Thyroid gland (tissue), 4 donors: ENCODE data around the gene LGR4. TPM values are rescaled to one million over a fixed set of nuclear protein-coding genes. Genes with fewer than 3 reads are reported as not detected.
"Not testable (repeated sequence)": the region's sequence is repeated elsewhere in the genome, so short reads cannot be mapped to it uniquely, and the experiment has no call there.

Experiments used
- DNase-seq, 2 donors: peaks; one replicate each; pipeline ENCODE4 v3.0.0-alpha.2; 2019
- H3K27ac ChIP-seq, 3 donors: fragments of 200-600 bp; sonication (generic); 1 replicate in 2 of 3; 2 replicates in 1 of 3; pipeline ENCODE4 v1.5.1; 2016 to 2019; ENCODE audit warnings: mild to moderate bottlenecking in 1 of 3, moderate library complexity in 1 of 3
- H3K27me3 ChIP-seq: fragments of 200-600 bp; sonication (generic); one replicate; pipeline ENCODE4 v1.5.1; 2019
- H3K36me3 ChIP-seq, 2 donors: fragments of 200-600 bp; sonication (generic); one replicate each; pipeline ENCODE4 v1.5.1; 2016 to 2019
- H3K4me1 ChIP-seq, 2 donors: fragments of 200-600 bp; sonication (generic); one replicate each; pipeline ENCODE4 v1.5.1; 2017 to 2019
- H3K4me3 ChIP-seq, 3 donors: fragments of 200-600 bp; sonication (generic); replicated peaks in 1 of 3; 1 replicate in 2 of 3; 2 replicates in 1 of 3; pipeline ENCODE4 v1.5.1; 2016; ENCODE audit warnings: mild to moderate bottlenecking in 1 of 3
- H3K9me3 ChIP-seq: fragments of 200-600 bp; sonication (generic); one replicate; pipeline ENCODE4 v1.5.1; 2017
- POLR2A ChIP-seq, 2 donors: fragments of 450-650 bp; IDR thresholded peaks; one replicate each; pipeline ENCODE4 v1.6.1; 2017; ENCODE audit warnings: antibody characterized with exemption in 2 of 2, mild to moderate bottlenecking in 2 of 2, moderate library complexity in 1 of 2
- WGBS, 2 donors: methylation state at CpG; one replicate each; pipeline ENCODE4 v1.1.5; 2017; 5-methylcytosine and 5-hydroxymethylcytosine counted together
- intact Hi-C: fragments of 100-400 bp; cut with DNase I; formaldehyde crosslinking; loops from one replicate; pipeline ENCODE4 v1.15.1; 2023
- total RNA-seq, 4 donors: library from RNA; depleted of rRNA; stranded (reverse); fragments of >200 nt; gene quantifications; one replicate each; pipeline ENCODE4 v1.2.3, GENCODE V29; 2016
- TF ChIP-seq, protein P1 (sequence below), 6 experiments: fragments of 200-600 bp in 3 of 6; fragments of 450-650 bp in 3 of 6; sonication (generic) in 3 of 6; IDR thresholded peaks; one replicate each; pipeline ENCODE4 v1.5.1; 2016 to 2019; ENCODE audit warnings: antibody characterized with exemption in 6 of 6, mild to moderate bottlenecking in 2 of 6, inconsistent platforms in 1 of 6, moderate library complexity in 1 of 6

LGR4 gene
- total RNA-seq, 4 donors from 2014 or later, result 40.8 to 62.1 (median 50.2) TPM

DNA sequence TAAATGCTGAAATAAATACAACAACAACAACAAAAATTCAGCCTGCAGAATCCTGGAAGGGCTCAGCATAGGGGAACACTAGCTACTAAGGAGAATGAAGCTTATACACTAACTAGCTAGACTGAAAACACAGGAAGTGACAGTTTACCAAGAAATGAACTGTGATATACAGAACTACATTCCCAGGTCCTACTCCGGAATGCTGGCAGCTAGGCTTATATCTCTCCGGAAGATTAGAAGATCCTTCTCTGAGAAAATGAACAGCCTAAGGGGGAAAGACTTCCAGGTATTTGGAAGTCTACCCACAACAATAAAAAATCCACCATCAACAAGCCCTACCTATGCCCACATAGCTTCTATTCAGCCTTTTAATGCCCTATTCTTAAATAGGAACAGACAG, 140.6 kb downstream of the LGR4 start:
- H3K4me3 ChIP-seq, result no peak overlapping the region
- H3K27ac ChIP-seq, result no peak overlapping the region
- no peaks in the 10 kb centered on the region for H3K4me1 ChIP-seq
- H3K9me3 ChIP-seq, result no peaks in the 10 kb centered on the region
- intact Hi-C loops, result no loop called here
- 71 to 78% methylated on average over 2 of the region's 2 CpGs for WGBS, 2 donors
- TF ChIP-seq, protein P1, sequence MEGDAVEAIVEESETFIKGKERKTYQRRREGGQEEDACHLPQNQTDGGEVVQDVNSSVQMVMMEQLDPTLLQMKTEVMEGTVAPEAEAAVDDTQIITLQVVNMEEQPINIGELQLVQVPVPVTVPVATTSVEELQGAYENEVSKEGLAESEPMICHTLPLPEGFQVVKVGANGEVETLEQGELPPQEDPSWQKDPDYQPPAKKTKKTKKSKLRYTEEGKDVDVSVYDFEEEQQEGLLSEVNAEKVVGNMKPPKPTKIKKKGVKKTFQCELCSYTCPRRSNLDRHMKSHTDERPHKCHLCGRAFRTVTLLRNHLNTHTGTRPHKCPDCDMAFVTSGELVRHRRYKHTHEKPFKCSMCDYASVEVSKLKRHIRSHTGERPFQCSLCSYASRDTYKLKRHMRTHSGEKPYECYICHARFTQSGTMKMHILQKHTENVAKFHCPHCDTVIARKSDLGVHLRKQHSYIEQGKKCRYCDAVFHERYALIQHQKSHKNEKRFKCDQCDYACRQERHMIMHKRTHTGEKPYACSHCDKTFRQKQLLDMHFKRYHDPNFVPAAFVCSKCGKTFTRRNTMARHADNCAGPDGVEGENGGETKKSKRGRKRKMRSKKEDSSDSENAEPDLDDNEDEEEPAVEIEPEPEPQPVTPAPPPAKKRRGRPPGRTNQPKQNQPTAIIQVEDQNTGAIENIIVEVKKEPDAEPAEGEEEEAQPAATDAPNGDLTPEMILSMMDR (IDR thresholded peaks at IDR 0.05), result no peak
- TF ChIP-seq POLR2A (IDR thresholded peaks at IDR 0.05), result no peak
- H3K36me3 ChIP-seq, result no peaks in the 10 kb centered on the region
- H3K27me3 ChIP-seq, result no peaks in the 10 kb centered on the region
- DNase-seq, result no peak

DNA sequence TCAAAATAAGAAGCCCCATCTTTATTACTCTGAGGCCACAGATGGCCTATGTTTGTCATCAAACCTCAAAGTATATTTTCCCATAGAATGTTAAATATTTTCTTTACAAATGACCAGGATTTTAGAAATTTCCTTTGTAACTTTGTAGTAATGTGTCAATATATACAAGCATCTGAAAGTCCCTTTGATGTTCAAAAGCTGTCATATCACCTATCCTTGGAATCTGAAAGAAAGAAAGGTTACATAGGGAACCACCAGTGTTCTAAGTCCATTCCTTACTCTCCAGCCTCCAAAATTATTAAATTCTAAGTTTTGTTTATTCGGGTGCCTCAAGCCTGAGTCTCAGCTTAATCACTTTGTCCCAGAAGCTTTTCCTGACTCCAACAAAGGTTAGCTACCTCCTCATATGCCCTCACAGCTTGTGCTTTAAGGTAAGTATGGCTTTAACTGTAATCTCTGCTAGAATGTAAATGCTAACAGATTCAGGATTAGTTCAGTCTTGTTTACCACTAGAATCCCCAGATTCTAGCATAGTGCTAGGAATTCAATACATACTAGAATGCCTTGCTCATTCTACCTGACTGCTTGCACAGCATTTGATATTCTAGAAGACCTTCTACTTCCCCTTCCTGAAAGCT, 141.8 kb downstream of the LGR4 start:
- Histone ChIP-seq H3K36me3 (no peaks in the 10 kb centered on the region), H3K27me3 (no peaks in the 10 kb centered on the region), H3K27ac (no peak overlapping the region), H3K9me3 (no peaks in the 10 kb centered on the region), H3K4me1 (no peaks in the 10 kb centered on the region), H3K4me3 (no peak overlapping the region)
- TF ChIP-seq, protein P1 (IDR thresholded peaks at IDR 0.05), result no peak
- no peak for TF ChIP-seq POLR2A (IDR thresholded peaks at IDR 0.05)
- intact Hi-C loops, result no loop called here
- DNase-seq, result no peak
- WGBS, 2 donors, result 89 to 97% methylated on average over 1 of the region's 1 CpG

DNA sequence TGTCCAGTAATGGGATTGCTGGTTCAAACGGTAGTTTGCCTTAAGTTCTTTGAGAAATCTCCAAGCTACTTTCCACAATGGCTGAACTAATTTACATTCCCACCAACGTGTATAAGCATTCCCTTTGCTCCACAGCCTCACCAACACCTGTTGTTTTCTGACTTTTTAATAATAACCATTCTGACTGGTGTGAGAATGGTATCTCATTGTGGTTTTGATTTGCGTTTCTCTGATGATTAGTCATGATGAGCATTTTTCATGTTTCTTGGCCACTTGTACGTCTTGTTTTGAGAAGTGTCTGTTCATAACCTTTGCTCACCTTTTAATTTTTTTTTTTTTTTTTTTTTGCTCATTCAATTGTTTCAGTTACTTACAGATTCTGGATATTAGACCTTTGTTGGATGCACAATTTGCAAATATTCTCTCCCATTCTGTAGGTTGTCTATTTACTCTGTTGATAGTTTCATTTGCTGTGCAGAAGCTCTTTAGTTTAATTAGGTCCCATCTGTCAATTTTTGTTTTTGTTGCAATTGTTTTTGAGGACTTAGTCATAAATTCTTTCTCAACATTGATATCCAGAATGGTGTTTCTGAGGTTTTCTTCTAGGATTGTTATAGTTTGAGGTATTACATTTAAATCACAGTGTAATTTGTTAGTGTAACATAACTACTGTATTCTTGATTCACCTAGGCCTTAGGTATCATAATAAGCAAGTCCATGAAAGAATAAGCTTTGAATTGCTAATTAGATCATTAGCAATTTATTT, 142.5 kb downstream of the LGR4 start:
- Histone ChIP-seq H3K36me3 (no peaks in the 10 kb centered on the region), H3K4me1 (no peaks in the 10 kb centered on the region), H3K9me3 (no peaks in the 10 kb centered on the region), H3K27ac (no peak overlapping the region), H3K27me3 (no peaks in the 10 kb centered on the region), H3K4me3 (no peak overlapping the region)
- TF ChIP-seq, protein P1 (IDR thresholded peaks at IDR 0.05), result no peak
- TF ChIP-seq POLR2A (IDR thresholded peaks at IDR 0.05), result no peak
- 89 to 93% methylated on average over 4 of the region's 4 CpGs for WGBS, 2 donors
- intact Hi-C loops, result no loop called here
- no peak for DNase-seq

DNA sequence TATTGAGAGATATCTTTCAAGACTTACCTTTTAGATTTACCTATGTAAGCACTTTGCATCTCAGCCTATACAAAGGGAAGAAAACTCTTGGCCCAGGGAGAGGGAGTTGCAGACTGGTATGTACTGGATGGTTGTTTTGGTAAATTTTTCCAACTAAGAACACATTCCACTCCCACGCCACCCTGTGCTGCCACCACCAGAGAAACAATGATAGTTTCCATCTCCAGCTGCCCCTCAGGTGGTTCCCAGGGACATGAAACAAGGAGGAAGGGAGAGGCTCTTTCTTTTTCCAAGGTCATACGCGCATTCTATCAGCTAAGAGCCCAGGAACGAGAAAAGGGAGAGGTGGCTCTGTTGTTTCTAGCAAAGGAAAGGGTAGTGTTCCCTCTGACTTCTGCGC, 144.0 kb downstream of the LGR4 start:
- WGBS, 2 donors, result 91 to 92% methylated on average over 5 of the region's 5 CpGs
- no peak for DNase-seq
- intact Hi-C loops, result no loop called here
- Histone ChIP-seq H3K4me3 (no peak overlapping the region), H3K36me3 (no peaks in the 10 kb centered on the region), H3K4me1 (no peaks in the 10 kb centered on the region), H3K27me3 (no peaks in the 10 kb centered on the region), H3K27ac (no peak overlapping the region), H3K9me3 (no peaks in the 10 kb centered on the region)
- no peak for TF ChIP-seq POLR2A (IDR thresholded peaks at IDR 0.05)
- TF ChIP-seq, protein P1 (IDR thresholded peaks at IDR 0.05), result no peak

DNA sequence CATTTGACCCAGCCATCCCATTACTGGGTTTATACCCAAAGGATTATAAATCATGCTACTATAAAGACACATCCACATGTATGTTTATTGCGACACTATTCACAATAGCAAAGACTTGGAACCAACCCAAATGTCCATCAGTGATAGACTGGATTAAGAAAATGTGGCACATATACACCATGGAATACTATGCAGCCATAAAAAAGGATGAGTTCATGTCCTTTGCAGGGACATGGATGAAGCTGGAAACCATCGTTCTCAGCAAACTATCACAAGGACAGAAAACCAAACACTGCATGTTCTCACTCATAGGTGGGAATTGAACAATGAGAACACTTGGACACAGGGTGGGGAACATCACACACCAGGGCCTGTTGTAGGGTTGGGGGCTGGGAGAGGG, 145.5 kb downstream of the LGR4 start:
- intact Hi-C loops, DNase-seq, H3K4me3 ChIP-seq, H3K36me3 ChIP-seq, H3K9me3 ChIP-seq, H3K27ac ChIP-seq, H3K4me1 ChIP-seq, H3K27me3 ChIP-seq: not testable (repeated sequence)
- WGBS, 2 donors, result 94% methylated on average over 2 of the region's 2 CpGs

DNA sequence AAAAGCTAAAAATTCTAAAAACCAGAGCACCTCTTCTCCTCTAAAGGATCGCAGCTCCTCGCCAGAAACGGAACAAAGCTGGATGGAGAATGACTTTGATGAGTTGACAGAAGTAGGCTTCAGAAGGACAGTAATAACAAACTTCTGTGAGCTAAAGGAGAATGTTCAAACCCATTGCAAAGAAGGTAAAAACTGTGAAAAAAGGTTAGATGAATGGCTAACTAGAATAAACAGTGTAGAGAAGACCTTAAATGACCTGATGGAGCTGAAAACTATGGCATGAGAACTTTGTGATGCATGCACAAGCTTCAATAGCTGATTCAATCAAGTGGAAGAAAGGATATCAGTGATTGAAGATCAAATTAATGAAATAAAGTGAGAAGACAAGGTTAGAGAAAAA, 150.4 kb downstream of the LGR4 start:
- DNase-seq, intact Hi-C loops: not testable (repeated sequence)

DNA sequence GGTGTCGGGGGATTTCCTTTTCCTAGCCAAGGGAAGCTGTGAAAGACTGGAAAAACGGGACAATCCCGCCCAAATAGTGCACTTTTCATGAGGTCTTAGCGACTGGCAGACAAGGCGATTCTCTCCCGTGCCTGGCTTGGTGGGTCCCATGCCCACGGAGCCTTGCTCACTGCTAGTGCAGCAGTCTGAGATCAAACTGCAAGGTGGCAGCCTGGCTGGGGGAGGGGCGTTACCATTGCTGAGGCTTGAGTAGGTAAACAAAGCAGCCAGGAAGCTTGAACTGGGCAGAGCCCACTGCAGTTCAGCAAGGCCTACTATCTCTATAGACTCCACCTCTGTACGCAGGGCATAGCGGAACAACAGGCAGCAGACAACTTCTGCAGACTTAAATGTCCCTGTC, 151.2 kb downstream of the LGR4 start:
- H3K36me3 ChIP-seq, H3K9me3 ChIP-seq, H3K4me1 ChIP-seq, H3K4me3 ChIP-seq, H3K27ac ChIP-seq, H3K27me3 ChIP-seq, DNase-seq, intact Hi-C loops: not testable (repeated sequence)
- WGBS, 2 donors, result 92 to 93% methylated on average over 10 of the region's 10 CpGs

More for the DNA sequence above, 150.4 kb downstream of the LGR4 start:
- H3K4me3 ChIP-seq, H3K27me3 ChIP-seq, H3K27ac ChIP-seq, H3K36me3 ChIP-seq, H3K9me3 ChIP-seq, H3K4me1 ChIP-seq: not testable (repeated sequence)
- WGBS, 2 donors, result 78 to 95% methylated on average over 3 of the region's 3 CpGs
